SH-SY5Y (cell line): ENCODE measurements around the gene MACC1.

Experiments used
- GATA2 ChIP-seq: IDR thresholded peaks from 2 replicates; pipeline ENCODE4 v1.6.1; 2011; ENCODE audit warnings: mild to moderate bottlenecking, low read depth, low read length
- GATA3 ChIP-seq: IDR thresholded peaks from 2 replicates; pipeline ENCODE4 v1.6.1; 2011; ENCODE audit warnings: low read depth, mild to moderate bottlenecking, low read length, moderate library complexity

GRCh38 chr7:20219446-20220292 is 2.5 kb upstream of the MACC1 start:
- TF ChIP-seq GATA3 = no peak
- TF ChIP-seq GATA2 = no peak
